Measurements from ENCODE around the gene MTMR8. TPM values are rescaled to one million over a fixed set of nuclear protein-coding genes. Genes with fewer than 3 reads are reported as not detected.
"Not testable (repeated sequence)": the region's sequence is repeated elsewhere in the genome, so short reads cannot be mapped to it uniquely, and the experiment has no call there.

MTMR8 gene
- total RNA-seq, 1 experiment from 2014 or later: 2.8 TPM

- peak overlapping the region; percentile 80 for H3K4me3 Mint-ChIP-seq (ENCODE audit: unreplicated experiment)
- TF ChIP-seq, protein P1, sequence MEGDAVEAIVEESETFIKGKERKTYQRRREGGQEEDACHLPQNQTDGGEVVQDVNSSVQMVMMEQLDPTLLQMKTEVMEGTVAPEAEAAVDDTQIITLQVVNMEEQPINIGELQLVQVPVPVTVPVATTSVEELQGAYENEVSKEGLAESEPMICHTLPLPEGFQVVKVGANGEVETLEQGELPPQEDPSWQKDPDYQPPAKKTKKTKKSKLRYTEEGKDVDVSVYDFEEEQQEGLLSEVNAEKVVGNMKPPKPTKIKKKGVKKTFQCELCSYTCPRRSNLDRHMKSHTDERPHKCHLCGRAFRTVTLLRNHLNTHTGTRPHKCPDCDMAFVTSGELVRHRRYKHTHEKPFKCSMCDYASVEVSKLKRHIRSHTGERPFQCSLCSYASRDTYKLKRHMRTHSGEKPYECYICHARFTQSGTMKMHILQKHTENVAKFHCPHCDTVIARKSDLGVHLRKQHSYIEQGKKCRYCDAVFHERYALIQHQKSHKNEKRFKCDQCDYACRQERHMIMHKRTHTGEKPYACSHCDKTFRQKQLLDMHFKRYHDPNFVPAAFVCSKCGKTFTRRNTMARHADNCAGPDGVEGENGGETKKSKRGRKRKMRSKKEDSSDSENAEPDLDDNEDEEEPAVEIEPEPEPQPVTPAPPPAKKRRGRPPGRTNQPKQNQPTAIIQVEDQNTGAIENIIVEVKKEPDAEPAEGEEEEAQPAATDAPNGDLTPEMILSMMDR (IDR thresholded peaks at IDR 0.05; ENCODE audit: insufficient read depth in 1 of 2, low read depth in 1 of 2, low read length in 1 of 2, severe bottlenecking in 1 of 2, unreplicated experiment in 1 of 2): no peak
- H3K4me1 Mint-ChIP-seq (ENCODE audit: low read depth, unreplicated experiment): peaks cover 7% of the 10 kb centered on the region
- POLR2A ChIA-PET: no interaction called here
- no peaks in the 10 kb centered on the region for H3K36me3 Mint-ChIP-seq (ENCODE audit: insufficient read depth, unreplicated experiment)
- no TSS peak for BruUV-seq (replicated peaks)
- intact Hi-C loops (cut with micrococcal nuclease; ENCODE audit: unreplicated experiment): no loop called here
- CTCF ChIA-PET: no interaction called here
- H3K27me3 Mint-ChIP-seq (ENCODE audit: insufficient read depth, unreplicated experiment): peaks cover 4% of the 10 kb centered on the region
- H3K27ac Mint-ChIP-seq (ENCODE audit: unreplicated experiment): no peak overlapping the region
- peak overlapping the region; percentile 62 for H3K4me3 ChIP-seq (ENCODE audit: low read depth, low read length)
- no peaks in the 10 kb centered on the region for H3K4me1 ChIP-seq
- H3K36me3 ChIP-seq (ENCODE audit: control insufficient read depth, insufficient read depth, low read length): no peaks in the 10 kb centered on the region
- H3K9me3 ChIP-seq: no peaks in the 10 kb centered on the region
- DNase-seq: no peak
- H3K9me3 Mint-ChIP-seq (ENCODE audit: unreplicated experiment): peaks cover 9% of the 10 kb centered on the region
- no peaks in the 10 kb centered on the region for H3K27me3 ChIP-seq (replicated peaks; ENCODE audit: control insufficient read depth, insufficient read depth, low read length)
Measured at GRCh38 chrX:64395568-64395929, 297 bp upstream of the MTMR8 start.

GRCh38 chrX:64394059-64394873 is 986 bp downstream of the MTMR8 start:
- ChIA-PET POLR2A (no interaction called here), CTCF (no interaction called here)
- H3K4me1 ChIP-seq: no peaks in the 10 kb centered on the region
- H3K4me3 ChIP-seq (ENCODE audit: low read depth, low read length): peak overlapping the region; percentile 62
- DNase-seq: no peak
- Mint-ChIP-seq H3K36me3 (ENCODE audit: insufficient read depth, unreplicated experiment) (no peaks in the 10 kb centered on the region), H3K27ac (ENCODE audit: unreplicated experiment) (peak overlapping the region; percentile 29), H3K4me1 (ENCODE audit: low read depth, unreplicated experiment) (peaks cover 7% of the 10 kb centered on the region), H3K27me3 (ENCODE audit: insufficient read depth, unreplicated experiment) (peaks cover 4% of the 10 kb centered on the region), H3K4me3 (ENCODE audit: unreplicated experiment) (peak overlapping the region; percentile 80), H3K9me3 (ENCODE audit: unreplicated experiment) (peaks cover 9% of the 10 kb centered on the region)
- intact Hi-C loops (cut with micrococcal nuclease; ENCODE audit: unreplicated experiment): no loop called here
- BruUV-seq (replicated peaks): TSS peak; percentile 24
- TF ChIP-seq, protein P1 (IDR thresholded peaks at IDR 0.05; ENCODE audit: insufficient read depth in 1 of 2, low read depth in 1 of 2, low read length in 1 of 2, severe bottlenecking in 1 of 2, unreplicated experiment in 1 of 2): no peak
- H3K9me3 ChIP-seq: no peaks in the 10 kb centered on the region
- H3K36me3 ChIP-seq (ENCODE audit: control insufficient read depth, insufficient read depth, low read length): no peaks in the 10 kb centered on the region
- no peaks in the 10 kb centered on the region for H3K27me3 ChIP-seq (replicated peaks; ENCODE audit: control insufficient read depth, insufficient read depth, low read length)

- Histone ChIP-seq H3K4me3 (ENCODE audit: low read depth, low read length) (no peak overlapping the region), H3K9me3 (no peaks in the 10 kb centered on the region), H3K4me1 (no peaks in the 10 kb centered on the region), H3K27me3 (replicated peaks; ENCODE audit: control insufficient read depth, insufficient read depth, low read length) (no peaks in the 10 kb centered on the region), H3K36me3 (ENCODE audit: control insufficient read depth, insufficient read depth, low read length) (no peaks in the 10 kb centered on the region)
- ChIA-PET POLR2A (no interaction called here), CTCF (no interaction called here)
- Mint-ChIP-seq H3K4me3 (ENCODE audit: unreplicated experiment) (no peak overlapping the region), H3K36me3 (ENCODE audit: insufficient read depth, unreplicated experiment) (no peaks in the 10 kb centered on the region), H3K9me3 (ENCODE audit: unreplicated experiment) (no peaks in the 10 kb centered on the region), H3K27ac (ENCODE audit: unreplicated experiment) (no peak overlapping the region), H3K27me3 (ENCODE audit: insufficient read depth, unreplicated experiment) (no peaks in the 10 kb centered on the region), H3K4me1 (ENCODE audit: low read depth, unreplicated experiment) (peaks cover 7% of the 10 kb centered on the region)
- intact Hi-C loops (cut with micrococcal nuclease; ENCODE audit: unreplicated experiment): no loop called here
- BruUV-seq (replicated peaks): no TSS peak
- DNase-seq: no peak
- TF ChIP-seq, protein P1 (IDR thresholded peaks at IDR 0.05; ENCODE audit: insufficient read depth in 1 of 2, low read depth in 1 of 2, low read length in 1 of 2, severe bottlenecking in 1 of 2, unreplicated experiment in 1 of 2): no peak
Measured at GRCh38 chrX:64389489-64389888, 5.8 kb downstream of the MTMR8 start.

- H3K36me3 ChIP-seq (ENCODE audit: control insufficient read depth, insufficient read depth, low read length); H3K9me3 Mint-ChIP-seq (ENCODE audit: unreplicated experiment); H3K9me3 ChIP-seq; H3K36me3 Mint-ChIP-seq (ENCODE audit: insufficient read depth, unreplicated experiment); BruUV-seq (replicated peaks); DNase-seq; H3K4me3 Mint-ChIP-seq (ENCODE audit: unreplicated experiment); H3K4me1 Mint-ChIP-seq (ENCODE audit: low read depth, unreplicated experiment); H3K4me1 ChIP-seq; intact Hi-C loops (cut with micrococcal nuclease; ENCODE audit: unreplicated experiment); H3K4me3 ChIP-seq (ENCODE audit: low read depth, low read length); POLR2A ChIA-PET; CTCF ChIA-PET; H3K27me3 ChIP-seq (replicated peaks; ENCODE audit: control insufficient read depth, insufficient read depth, low read length); H3K27ac Mint-ChIP-seq (ENCODE audit: unreplicated experiment); H3K27me3 Mint-ChIP-seq (ENCODE audit: insufficient read depth, unreplicated experiment): not testable (repeated sequence)
Measured at GRCh38 chrX:64380789-64381188, 14.5 kb downstream of the MTMR8 start.
